GM23248 (cell line): Measurements from ENCODE around the gene TRAF3IP3.

Experiments used
- EZH2 ChIP-seq: fragments of 200-600 bp; sonication (generic); IDR thresholded peaks from 2 replicates; pipeline ENCODE4 v1.6.1; 2018; ENCODE audit warnings: antibody characterized with exemption, mild to moderate bottlenecking; ENCODE audit not compliant: insufficient read depth, poor library complexity, severe bottlenecking
- EZH2phosphoT487 ChIP-seq: fragments of 200-600 bp; sonication (generic); IDR thresholded peaks from 2 replicates; pipeline ENCODE4 v1.6.1; 2018; ENCODE audit warnings: antibody characterized with exemption, moderate library complexity, mild to moderate bottlenecking, low read depth; ENCODE audit not compliant: insufficient read depth

DNA sequence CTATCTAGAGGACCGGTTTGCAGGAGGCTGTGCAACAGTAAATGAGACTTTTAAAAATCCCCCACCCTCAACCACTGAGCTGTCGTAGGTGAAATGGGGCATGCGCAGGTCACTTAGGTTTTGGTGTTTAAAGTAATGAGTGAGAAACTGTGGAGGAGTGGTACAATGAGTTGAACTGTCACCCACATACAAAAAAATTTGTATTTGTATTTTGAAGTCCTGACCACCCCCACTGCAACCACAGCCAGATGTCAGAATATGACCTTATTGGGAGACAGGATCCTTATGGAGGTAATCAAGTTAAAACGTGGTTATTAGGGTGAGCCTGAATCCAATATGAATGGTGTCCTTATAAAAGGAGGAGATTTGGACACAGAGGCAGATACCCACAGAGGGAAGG lies 51.7 kb downstream of the TRAF3IP3 start:
- TF ChIP-seq EZH2, result no peak
- TF ChIP-seq EZH2phosphoT487, result no peak
